Measurements from ENCODE around the gene FAM167B. TPM values are rescaled to one million over a fixed set of nuclear protein-coding genes. Genes with fewer than 3 reads are reported as not detected.

FAM167B gene
- polyA plus RNA-seq, 4 donors, result 8.6 to 12.5 (median 10.0) TPM

GRCh38 chr1:32221980-32222755, 24.9 kb upstream of the FAM167B start, which contains the start of the genes EIF3I and TMEM234:
Gene EIF3I (plus strand): TSS chr1:32222407. CDS start chr1:32222442, 35 bp downstream.
Gene TMEM234 (minus strand): TSS chr1:32222353. CDS start chr1:32222322, 31 bp downstream.
- DNase-seq (ENCODE audit: low read depth in 4 of 4, low spot score in 2 of 4), result peak in 2 of 4 donors; percentile 87 to 92

- DNase-seq (ENCODE audit: low read depth in 4 of 4, low spot score in 2 of 4), result no peak
These were observed 23.3 kb upstream of the FAM167B start for GRCh38 chr1:32223683-32224082.

GRCh38 chr1:32224285-32224684, 22.7 kb upstream of the FAM167B start:
- no peak for DNase-seq (ENCODE audit: low read depth in 4 of 4, low spot score in 2 of 4)

GRCh38 chr1:32228771-32229170, 18.3 kb upstream of the FAM167B start:
- DNase-seq (ENCODE audit: low read depth in 4 of 4, low spot score in 2 of 4), result no peak

- no peak for DNase-seq (ENCODE audit: low read depth in 4 of 4, low spot score in 2 of 4)
These were observed 15.1 kb upstream of the FAM167B start for GRCh38 chr1:32231843-32232432.

GRCh38 chr1:32232558-32233304, 14.3 kb upstream of the FAM167B start:
- no peak for DNase-seq (ENCODE audit: low read depth in 4 of 4, low spot score in 2 of 4)

GRCh38 chr1:32234792-32235191, 12.2 kb upstream of the FAM167B start:
- DNase-seq (ENCODE audit: low read depth in 4 of 4, low spot score in 2 of 4), result no peak

GRCh38 chr1:32239337-32239736, 7.7 kb upstream of the FAM167B start:
- no peak for DNase-seq (ENCODE audit: low read depth in 4 of 4, low spot score in 2 of 4)

GRCh38 chr1:32239790-32240139, 7.3 kb upstream of the FAM167B start:
- no peak for DNase-seq (ENCODE audit: low read depth in 4 of 4, low spot score in 2 of 4)

GRCh38 chr1:32240140-32240951, 6.7 kb upstream of the FAM167B start:
- peak in 1 of 4 donors; percentile 74 for DNase-seq (ENCODE audit: low read depth in 4 of 4, low spot score in 2 of 4)

GRCh38 chr1:32241001-32241763, 5.8 kb upstream of the FAM167B start:
- DNase-seq (ENCODE audit: low read depth in 4 of 4, low spot score in 2 of 4), result peak in 1 of 4 donors; percentile 52

- no peak for DNase-seq (ENCODE audit: low read depth in 4 of 4, low spot score in 2 of 4)
These were observed 4.6 kb upstream of the FAM167B start for GRCh38 chr1:32242341-32242851.

- DNase-seq (ENCODE audit: low read depth in 4 of 4, low spot score in 2 of 4), result no peak
These were observed 430 bp downstream of the FAM167B start for GRCh38 chr1:32247452-32247851.

GRCh38 chr1:32247983-32248889, 1.2 kb downstream of the FAM167B start:
- DNase-seq (ENCODE audit: low read depth in 4 of 4, low spot score in 2 of 4), result no peak

GRCh38 chr1:32249831-32250525, 3.0 kb downstream of the FAM167B start:
- no peak for DNase-seq (ENCODE audit: low read depth in 4 of 4, low spot score in 2 of 4)

- no peak for DNase-seq (ENCODE audit: low read depth in 4 of 4, low spot score in 2 of 4)
These were observed 4.1 kb downstream of the FAM167B start, which contains the start of gene LCK for GRCh38 chr1:32250893-32251716. Gene LCK (plus strand): TSS chr1:32251265. CDS start chr1:32274330, 23,065 bp downstream.

Data from left renal cortex interstitium (tissue), 4 donors.